ENCODE data around the gene SRSF5.
A peak's percentile ranks its signal among the peaks of the same experiment; 100 is the strongest.
"Not testable (repeated sequence)": the region's sequence is repeated elsewhere in the genome, so short reads cannot be mapped to it uniquely, and the experiment has no call there.

Gene SRSF5

DNA sequence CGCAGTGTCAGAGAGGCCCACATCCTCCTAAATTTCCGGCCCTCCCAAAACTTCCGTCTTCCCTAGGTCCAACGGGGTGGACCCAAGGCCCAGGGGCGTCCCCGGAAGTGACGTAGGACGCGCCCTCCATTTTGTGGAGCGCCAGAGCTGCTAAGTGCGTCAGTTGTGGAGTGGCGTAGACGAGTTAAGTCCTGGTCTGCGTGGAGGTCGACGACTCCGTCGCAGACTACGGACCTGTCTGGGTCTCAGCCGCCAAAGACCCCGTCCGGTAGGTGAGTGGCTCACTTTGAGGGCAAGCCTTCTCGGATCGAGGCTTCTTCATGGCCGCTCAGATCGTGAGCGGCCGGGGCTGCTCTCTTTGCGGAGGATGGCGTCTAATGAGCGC, at the start of gene SRSF5:
SRSF5 (plus strand) TSS at position 159 of the 385 bp plus-strand sequence. CDS start 1,015 bp downstream, outside the sequence.
- no peak for FAIRE-seq

DNA sequence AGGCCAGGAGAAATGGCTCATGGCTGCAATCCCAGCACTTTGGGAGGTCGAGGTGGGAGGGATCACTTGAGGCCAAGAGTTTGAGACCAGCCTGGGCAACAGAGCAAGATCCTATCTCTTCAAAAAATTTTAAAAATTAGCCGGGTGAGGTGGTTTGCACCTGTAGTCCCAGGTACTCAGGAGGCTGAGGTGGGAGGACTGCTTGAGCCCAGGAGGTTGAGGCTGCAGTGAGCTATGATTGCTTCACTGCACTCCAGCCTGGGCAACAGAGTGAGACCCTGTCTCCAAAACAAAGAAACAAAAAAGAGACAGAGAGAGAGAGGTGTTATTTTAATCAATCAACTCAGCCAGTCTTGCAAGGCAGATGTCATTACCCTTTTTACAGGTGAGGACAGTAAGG, 48.3 kb upstream of the SRSF5 start:
- FAIRE-seq, result not testable (repeated sequence)

- FAIRE-seq, result no peak
Observed at GRCh38 chr14:69719501-69719951, 47.4 kb upstream of the SRSF5 start.

DNA sequence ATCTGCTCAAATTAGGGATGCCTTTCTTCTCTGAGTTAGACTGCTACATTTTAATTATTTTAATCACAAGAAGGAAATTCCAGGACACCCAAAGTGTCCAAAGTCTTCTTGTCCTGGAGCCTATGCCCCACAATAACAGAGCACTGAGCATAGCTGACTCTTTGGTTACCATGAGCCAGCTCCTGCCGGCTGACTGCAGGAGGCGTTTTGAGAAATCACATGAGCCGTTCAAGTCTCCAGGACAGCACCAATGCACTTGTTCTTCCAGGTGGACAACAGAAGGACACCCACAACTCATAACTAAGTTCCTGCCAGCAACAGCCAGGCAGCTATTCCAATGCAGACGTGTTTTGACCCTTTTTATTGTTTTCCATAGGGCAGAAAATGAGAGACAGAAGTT, 46.0 kb upstream of the SRSF5 start:
- no peak for FAIRE-seq

DNA sequence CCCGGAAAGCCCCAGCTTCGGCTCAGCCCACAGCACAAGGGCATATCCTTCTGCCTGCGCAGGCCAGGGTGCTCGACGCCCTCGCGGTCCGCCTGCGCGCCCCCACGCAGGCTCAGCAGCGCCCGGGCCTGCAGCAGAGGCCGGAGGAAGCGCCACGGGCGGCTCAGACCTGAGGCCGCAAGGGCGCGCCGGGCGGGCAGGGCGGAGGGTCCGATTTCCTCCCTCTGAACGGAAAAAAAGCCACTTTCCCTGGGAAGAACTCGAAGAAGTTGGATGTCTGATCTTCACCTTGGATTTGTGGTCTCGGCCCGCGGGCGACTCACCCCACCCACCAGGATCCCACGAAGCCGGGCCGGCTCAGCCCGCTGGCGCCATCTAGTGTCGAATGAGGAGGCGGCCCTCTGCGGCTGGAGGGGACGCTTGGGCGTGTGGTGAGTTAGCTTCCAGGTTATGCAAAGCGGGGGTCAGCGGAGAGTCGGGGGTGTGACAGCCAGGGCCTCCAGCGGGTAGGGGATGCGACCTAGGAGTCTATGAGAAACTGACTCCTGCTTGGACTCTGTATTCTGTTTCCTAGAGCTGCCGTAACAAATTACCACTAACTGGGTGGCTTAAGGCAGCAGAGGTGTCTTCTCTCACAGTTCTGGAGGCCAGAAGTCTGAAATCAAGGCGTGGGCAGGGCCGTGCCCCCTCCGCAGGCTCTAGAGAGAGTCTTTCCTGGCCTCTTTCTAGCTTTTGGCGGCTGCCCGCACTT, 40.0 kb upstream of the SRSF5 start:
- FAIRE-seq, result no peak

- no peak for FAIRE-seq
Observed at GRCh38 chr14:69727860-69728259, 39.1 kb upstream of the SRSF5 start.

- not testable (repeated sequence) for FAIRE-seq
Observed at GRCh38 chr14:69731919-69732598, 34.9 kb upstream of the SRSF5 start.

GRCh38 chr14:69736405-69736804, 30.5 kb upstream of the SRSF5 start:
- not testable (repeated sequence) for FAIRE-seq

DNA sequence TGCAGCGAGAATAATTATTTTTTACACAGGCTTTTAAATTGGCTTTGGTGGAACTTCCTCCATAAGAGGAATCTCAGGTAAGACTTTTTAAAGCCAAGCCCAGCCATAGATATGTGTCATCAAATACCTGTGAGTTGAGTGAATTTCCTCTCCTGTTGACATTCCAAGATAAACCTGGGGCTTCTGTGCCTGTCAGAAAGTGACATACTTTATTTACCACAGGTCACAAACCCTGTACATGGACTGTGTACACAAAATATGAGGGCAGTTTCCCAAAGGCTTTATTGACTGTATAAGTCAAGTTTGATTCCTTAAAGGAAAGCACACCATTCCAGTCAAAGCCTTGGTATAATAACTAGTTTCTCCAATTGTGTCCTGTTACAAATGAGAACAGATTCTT, 25.9 kb upstream of the SRSF5 start:
- peak; percentile 10 for FAIRE-seq

DNA sequence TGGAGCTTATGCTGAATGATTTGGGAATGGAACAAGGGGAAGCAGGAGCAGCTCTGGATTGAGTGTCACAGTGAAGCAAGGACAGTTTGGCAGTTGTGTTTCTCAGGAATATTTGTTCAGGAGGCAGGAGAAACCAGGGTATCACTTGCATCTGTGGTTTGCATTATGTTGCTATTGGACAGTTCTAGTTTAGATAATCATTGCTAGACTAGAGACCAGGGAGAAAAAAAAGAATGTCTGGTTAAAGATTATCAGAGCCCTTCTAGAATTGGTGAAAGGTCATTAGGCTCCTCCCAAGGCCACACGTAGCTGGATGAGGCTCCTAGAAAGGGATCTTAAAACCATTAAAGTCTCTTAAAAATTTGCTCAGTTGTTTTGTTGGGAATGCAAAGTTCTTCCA, 17.0 kb upstream of the SRSF5 start:
- no peak for FAIRE-seq

DNA sequence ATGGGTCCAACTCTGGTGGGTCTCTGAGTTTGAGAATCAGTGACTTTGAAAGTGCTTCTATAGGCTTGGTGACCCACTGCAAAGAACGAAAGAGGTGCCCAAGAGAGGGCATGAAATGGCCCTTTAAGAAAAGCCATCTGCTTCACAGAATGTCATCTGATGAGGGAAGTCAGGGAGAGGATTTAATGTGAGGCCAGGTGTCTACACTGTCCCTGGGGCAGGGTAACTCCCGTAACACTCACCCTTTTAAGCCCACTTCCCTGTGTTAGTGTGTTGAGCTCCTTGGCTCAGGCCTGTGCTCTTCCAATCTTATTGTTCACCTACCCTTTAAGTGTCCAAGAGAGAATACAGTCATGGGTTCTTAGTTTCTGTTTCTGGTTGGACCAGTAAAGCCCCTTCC, 16.4 kb upstream of the SRSF5 start:
- FAIRE-seq, result no peak

DNA sequence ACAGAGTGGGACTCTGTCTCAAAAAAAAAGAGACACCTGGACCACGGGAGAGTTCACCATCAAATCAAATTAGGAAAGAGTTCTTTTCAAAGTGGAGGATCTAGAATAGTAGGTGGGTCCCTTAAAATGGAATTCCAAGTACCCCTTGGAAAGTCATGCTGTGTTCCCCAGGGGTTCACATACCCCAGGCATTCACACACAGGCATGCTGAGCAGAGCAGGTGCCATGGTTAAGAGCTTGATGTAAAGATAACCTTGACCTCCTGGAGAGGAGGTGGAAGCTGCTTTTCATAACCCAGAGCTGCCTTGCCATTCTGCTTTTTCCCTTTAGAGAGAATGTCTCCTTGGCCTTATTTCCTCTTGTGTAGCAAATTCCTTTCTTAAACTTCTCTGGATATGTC, 14.2 kb upstream of the SRSF5 start:
- FAIRE-seq, result no peak

DNA sequence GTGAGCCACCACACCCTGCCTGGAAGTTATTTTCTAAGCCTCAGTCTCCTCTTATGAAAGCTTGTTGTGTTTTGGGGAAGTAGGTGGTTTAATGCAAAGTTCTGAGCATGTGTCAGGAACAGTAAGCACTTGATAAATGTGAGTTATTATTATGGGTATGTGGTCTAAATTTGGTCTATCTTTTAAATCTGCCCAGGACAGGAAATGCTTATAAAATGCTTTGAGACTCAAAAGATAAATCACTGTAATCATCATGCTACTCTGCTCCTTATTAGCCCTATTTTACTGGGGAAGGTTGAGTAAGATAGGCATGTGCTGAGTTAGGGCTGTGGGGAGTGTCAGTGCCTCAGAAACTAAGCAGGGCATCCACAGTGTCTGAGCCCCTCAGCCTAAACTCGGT, 13.1 kb upstream of the SRSF5 start:
- no peak for FAIRE-seq

- FAIRE-seq, result no peak
Observed at GRCh38 chr14:69754487-69754886, 12.5 kb upstream of the SRSF5 start.

GRCh38 chr14:69755296-69755695, 11.6 kb upstream of the SRSF5 start:
- no peak for FAIRE-seq

DNA sequence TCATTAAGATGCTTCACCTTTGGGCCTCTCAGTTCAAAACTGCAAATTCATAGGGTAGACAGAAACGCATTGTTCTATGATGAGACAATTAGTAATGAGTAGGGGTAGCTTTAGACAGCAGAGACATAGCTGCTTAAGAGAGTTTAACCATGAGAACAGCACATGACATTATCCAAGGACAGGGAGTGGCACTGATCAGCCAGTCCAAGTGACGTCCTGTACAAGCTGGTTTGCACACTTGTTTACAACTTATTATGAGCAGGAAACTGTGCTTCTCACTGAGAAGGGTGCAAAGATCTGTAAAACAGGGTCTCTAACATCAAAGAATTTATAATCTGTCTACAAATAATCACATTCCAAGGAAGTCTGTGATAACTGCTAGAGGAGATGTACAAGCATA, 11.2 kb upstream of the SRSF5 start:
- FAIRE-seq, result peak; percentile 57

DNA sequence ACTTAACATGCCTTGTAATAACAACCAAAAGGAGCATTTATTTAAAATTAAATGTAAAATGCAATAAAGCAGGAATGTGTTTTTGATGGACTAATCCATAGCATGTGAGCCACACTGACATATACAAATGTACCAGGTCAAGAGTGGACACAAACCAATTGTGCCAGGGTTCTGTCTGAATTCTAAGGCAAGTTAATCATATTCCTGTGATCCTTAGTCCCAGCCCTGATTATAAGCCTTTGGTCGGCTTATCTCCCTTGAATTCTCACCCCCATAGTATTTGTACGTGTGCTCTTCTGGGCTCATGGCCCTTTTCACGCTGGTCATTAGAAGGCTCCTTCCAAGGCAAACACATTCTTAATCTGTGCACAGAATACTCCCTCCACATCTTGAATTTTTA, 10.6 kb upstream of the SRSF5 start:
- FAIRE-seq, result no peak

GRCh38 chr14:69760810-69761209, 6.1 kb upstream of the SRSF5 start:
- no peak for FAIRE-seq

- FAIRE-seq, result no peak
Observed at GRCh38 chr14:69763761-69764510, 3.0 kb upstream of the SRSF5 start.

- no peak for FAIRE-seq
Observed at GRCh38 chr14:69767369-69767999, 542 bp downstream of the SRSF5 start.

DNA sequence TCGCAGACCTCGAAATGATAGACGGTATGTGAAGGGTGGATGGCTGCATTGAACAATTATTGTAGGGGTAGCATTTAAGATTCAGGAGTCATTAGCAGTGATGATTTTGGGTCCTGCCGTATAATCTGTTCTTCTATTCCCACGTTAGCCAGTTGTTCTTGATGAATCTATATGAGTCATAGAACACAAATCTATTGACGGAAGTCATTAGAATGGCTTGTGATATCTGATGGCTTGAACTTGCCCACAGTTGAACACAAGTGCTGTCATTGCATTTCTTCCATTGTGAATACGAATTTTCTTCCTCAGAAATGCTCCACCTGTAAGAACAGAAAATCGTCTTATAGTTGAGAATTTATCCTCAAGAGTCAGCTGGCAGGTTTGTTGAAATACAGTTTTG, 1.9 kb downstream of the SRSF5 start:
- no peak for FAIRE-seq

- no peak for FAIRE-seq
Observed at GRCh38 chr14:69769623-69770022, 2.7 kb downstream of the SRSF5 start.

DNA sequence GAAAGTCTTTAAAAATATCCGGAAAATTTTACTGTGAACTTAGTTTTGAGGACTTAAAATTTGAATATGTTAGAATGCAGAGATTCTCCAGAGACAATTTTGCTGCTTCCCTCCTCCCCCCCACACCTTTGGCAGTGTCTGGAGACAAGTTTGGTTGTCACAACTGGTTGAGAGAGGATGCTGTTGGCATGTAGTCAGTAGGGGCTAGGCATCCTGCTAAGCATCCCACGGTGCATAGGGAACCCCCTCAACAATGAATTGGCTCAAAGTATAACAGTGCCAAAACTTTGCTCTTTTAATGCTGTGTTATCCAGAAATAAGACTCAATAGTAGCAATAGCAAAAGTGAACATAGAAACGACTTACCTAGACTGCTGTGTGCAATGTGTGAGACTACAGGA, 3.6 kb downstream of the SRSF5 start:
- FAIRE-seq, result no peak

Data from colon (tissue), 2 donors.